Measurements from ENCODE around the gene BMS1. TPM values are rescaled to one million over a fixed set of nuclear protein-coding genes. Genes with fewer than 3 reads are reported as not detected.

The BMS1 gene
- total RNA-seq, 1 donor from 2014 or later, result 21.8 TPM

- no peak for DNase-seq (ENCODE audit: low spot score in 2 of 2, unreplicated experiment in 2 of 2)
- Mint-ChIP-seq H3K36me3 (no peaks in the 10 kb centered on the region), H3K27ac (no peak overlapping the region), H3K27me3 (ENCODE audit: low read depth) (peaks cover 7% of the 10 kb centered on the region), H3K9me3 (peaks cover 34% of the 10 kb centered on the region), H3K4me3 (no peak overlapping the region), H3K4me1 (no peaks in the 10 kb centered on the region)
- no peak for TF ChIP-seq CTCF (IDR thresholded peaks at IDR 0.05; ENCODE audit: unreplicated experiment)
These were observed 97.6 kb downstream of the BMS1 start for GRCh38 chr10:42880255-42880620.

GRCh38 chr10:42882597-42882996, 100.0 kb downstream of the BMS1 start:
- H3K9me3 Mint-ChIP-seq, result peaks cover 34% of the 10 kb centered on the region
- peaks cover 1% of the 10 kb centered on the region for H3K27me3 Mint-ChIP-seq (ENCODE audit: low read depth)
- H3K4me1 Mint-ChIP-seq, result no peaks in the 10 kb centered on the region
- no peak overlapping the region for H3K4me3 Mint-ChIP-seq
- H3K27ac Mint-ChIP-seq, result no peak overlapping the region
- TF ChIP-seq CTCF (IDR thresholded peaks at IDR 0.05; ENCODE audit: unreplicated experiment), result no peak
- no peaks in the 10 kb centered on the region for H3K36me3 Mint-ChIP-seq
- DNase-seq (ENCODE audit: low spot score in 2 of 2, unreplicated experiment in 2 of 2), result no peak

Other genes starting within 250 kb of the BMS1 start
- 34.7 to 42.0 TPM (median 35.1 TPM) in 3 replicates for gene ZNF33B, start 144.2 kb upstream of the BMS1 start, total RNA-seq

All from mesothelial cell of epicardium (in vitro differentiated cells).